Measurements from ENCODE around the gene VSIG10L2. TPM values are rescaled to one million over a fixed set of nuclear protein-coding genes. Genes with fewer than 3 reads are reported as not detected.
"Not testable (repeated sequence)": the region's sequence is repeated elsewhere in the genome, so short reads cannot be mapped to it uniquely, and the experiment has no call there.

Gene VSIG10L2
- total RNA-seq, 1 experiment from 2014 or later: not detected

GRCh38 chr11:125914601-125915000 lies 31.2 kb upstream of the VSIG10L2 start:
- not testable (repeated sequence) for H3K27me3 ChIP-seq (ENCODE audit: insufficient read depth, low read length); H3K36me3 Mint-ChIP-seq (ENCODE audit: insufficient read depth in 1 of 3, low read depth in 3 of 3); H3K9me3 ChIP-seq (ENCODE audit: control insufficient read depth, low read depth, low read length); H3K23ac ChIP-seq (ENCODE audit: insufficient read length, low read depth, low read length); H3K9me3 Mint-ChIP-seq; H3T11ph ChIP-seq (ENCODE audit: low read length); H3K27ac ChIP-seq (ENCODE audit: insufficient read length, low read depth, low read length); H3K23me2 ChIP-seq (ENCODE audit: insufficient read length, low read depth, low read length, poor library complexity, severe bottlenecking); H3K9ac ChIP-seq (ENCODE audit: extremely low read depth, insufficient read length, low read length); H4K5ac ChIP-seq (ENCODE audit: insufficient read length, low read depth, low read length); H3K18ac ChIP-seq (ENCODE audit: insufficient read length, low read depth, low read length); H2BK20ac ChIP-seq (ENCODE audit: low read depth, low read length, poor library complexity, severe bottlenecking); H3K4me1 Mint-ChIP-seq; H3K79me1 ChIP-seq (ENCODE audit: insufficient read depth, low read depth, low read length, poor library complexity, severe bottlenecking); H2AK5ac ChIP-seq (ENCODE audit: insufficient read length, low read length); H3K4me3 Mint-ChIP-seq; H2BK120ac ChIP-seq (ENCODE audit: low read depth, low read length, poor library complexity, severe bottlenecking); H4K20me1 ChIP-seq (ENCODE audit: control insufficient read depth, insufficient read depth, insufficient read length); H3K79me2 ChIP-seq (ENCODE audit: insufficient read depth, low read length); H3K4ac ChIP-seq (ENCODE audit: low read depth, low read length); H3K14ac ChIP-seq (ENCODE audit: insufficient read depth, low read length); H2AFZ ChIP-seq (ENCODE audit: low read length); H4K91ac ChIP-seq (ENCODE audit: insufficient read length, low read depth, low read length); H4K8ac ChIP-seq (replicated peaks; ENCODE audit: insufficient read length, low read depth, low read length); H2BK15ac ChIP-seq (ENCODE audit: low read depth, low read length); H3K27ac Mint-ChIP-seq; DNase-seq; H3K4me1 ChIP-seq (ENCODE audit: insufficient read depth, low read length); H3K27me3 Mint-ChIP-seq (ENCODE audit: low read depth); H2BK12ac ChIP-seq (ENCODE audit: insufficient read length, low read depth, low read length); H3K4me2 ChIP-seq (ENCODE audit: insufficient read depth, insufficient read length, low read length); H3K56ac ChIP-seq (ENCODE audit: insufficient read length, low read depth, low read length); H2BK5ac ChIP-seq (ENCODE audit: insufficient read length, low read length)
- TF ChIP-seq CTCF (conservative IDR thresholded peaks at IDR 0.05): peak; percentile 57
- WGBS (ENCODE audit: extremely low coverage, insufficient read length, low lambda C conversion rate): no CpG with 5 or more reads among the region's 3 CpGs

Measured in H9 (cell line).